ENCODE data around the gene NAE1.

The NAE1 gene

DNA sequence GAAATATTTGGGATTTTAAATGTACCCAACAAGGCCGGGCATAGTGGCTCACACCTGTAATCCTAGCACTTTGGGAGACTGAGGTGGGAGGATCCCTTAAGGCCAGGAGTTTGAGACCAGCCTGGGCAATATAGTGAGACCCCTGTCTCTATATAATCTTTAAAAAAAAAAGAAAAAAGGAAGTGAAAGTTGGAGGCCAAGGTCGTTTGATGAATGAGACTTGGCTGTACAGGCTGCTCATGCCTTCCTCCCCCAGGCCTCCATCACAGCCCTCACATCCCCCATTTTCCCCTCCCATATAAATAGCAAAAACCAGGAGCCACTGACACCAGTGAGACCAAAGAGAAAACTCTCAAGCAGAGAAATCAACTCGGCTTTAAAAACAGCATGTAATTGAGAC, 10.1 kb upstream of the NAE1 start:
- DNase-seq (ENCODE audit: low read depth) = no peak
- TF ChIP-seq, protein P1, sequence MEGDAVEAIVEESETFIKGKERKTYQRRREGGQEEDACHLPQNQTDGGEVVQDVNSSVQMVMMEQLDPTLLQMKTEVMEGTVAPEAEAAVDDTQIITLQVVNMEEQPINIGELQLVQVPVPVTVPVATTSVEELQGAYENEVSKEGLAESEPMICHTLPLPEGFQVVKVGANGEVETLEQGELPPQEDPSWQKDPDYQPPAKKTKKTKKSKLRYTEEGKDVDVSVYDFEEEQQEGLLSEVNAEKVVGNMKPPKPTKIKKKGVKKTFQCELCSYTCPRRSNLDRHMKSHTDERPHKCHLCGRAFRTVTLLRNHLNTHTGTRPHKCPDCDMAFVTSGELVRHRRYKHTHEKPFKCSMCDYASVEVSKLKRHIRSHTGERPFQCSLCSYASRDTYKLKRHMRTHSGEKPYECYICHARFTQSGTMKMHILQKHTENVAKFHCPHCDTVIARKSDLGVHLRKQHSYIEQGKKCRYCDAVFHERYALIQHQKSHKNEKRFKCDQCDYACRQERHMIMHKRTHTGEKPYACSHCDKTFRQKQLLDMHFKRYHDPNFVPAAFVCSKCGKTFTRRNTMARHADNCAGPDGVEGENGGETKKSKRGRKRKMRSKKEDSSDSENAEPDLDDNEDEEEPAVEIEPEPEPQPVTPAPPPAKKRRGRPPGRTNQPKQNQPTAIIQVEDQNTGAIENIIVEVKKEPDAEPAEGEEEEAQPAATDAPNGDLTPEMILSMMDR (IDR thresholded peaks at IDR 0.05; ENCODE audit: low read depth, low read length, missing control alignments) = no peak
- in situ Hi-C loops (cut with HindIII; ENCODE audit: low sequenced_read_pairs) = no loop called here
- H3K4me3 ChIP-seq (ENCODE audit: low read depth, low read length) = no peak overlapping the region

- TF ChIP-seq, protein P1 (IDR thresholded peaks at IDR 0.05; ENCODE audit: low read depth, low read length, missing control alignments) = no peak
- DNase-seq (ENCODE audit: low read depth) = no peak
- in situ Hi-C loops (cut with HindIII; ENCODE audit: low sequenced_read_pairs) = no loop called here
- H3K4me3 ChIP-seq (ENCODE audit: low read depth, low read length) = no peak overlapping the region
Measured at GRCh38 chr16:66834746-66835145, 4.0 kb upstream of the NAE1 start.

DNA sequence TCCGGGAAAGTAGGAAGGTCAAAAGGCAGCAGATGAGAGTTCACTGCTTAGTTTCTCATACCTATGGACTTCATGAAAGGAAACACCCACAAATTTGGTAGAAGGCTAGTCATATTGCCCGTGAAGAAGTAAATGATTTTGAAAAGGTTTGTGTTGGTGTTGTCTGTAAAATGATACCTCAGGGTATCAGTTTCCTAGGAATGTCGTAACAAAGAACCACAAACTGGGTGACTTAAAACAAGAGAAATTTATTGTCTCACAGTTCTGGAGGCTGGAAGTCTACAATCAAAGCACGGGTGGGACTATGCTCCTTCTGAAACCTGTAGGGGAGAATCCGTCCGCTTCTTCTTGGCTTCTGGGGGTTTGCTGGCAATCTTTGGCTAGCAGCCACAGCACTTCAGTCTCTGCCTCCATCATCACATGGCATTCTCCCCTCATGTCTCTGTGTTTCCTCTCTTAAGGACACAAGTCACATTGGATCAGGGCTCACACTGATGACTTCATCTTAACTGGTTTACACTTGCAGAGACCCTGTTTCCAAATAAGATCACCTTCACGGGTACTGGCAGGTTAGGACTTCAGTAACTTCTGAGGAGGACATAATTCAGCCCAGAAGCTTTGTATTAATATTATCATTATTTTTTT, 2.0 kb upstream of the NAE1 start:
- no peak overlapping the region for H3K4me3 ChIP-seq (ENCODE audit: low read depth, low read length)
- in situ Hi-C loops (cut with HindIII; ENCODE audit: low sequenced_read_pairs) = no loop called here
- DNase-seq (ENCODE audit: low read depth) = no peak
- TF ChIP-seq, protein P1 (IDR thresholded peaks at IDR 0.05; ENCODE audit: low read depth, low read length, missing control alignments) = no peak

GRCh38 chr16:66832190-66832589, 1.4 kb upstream of the NAE1 start:
- TF ChIP-seq, protein P1 (IDR thresholded peaks at IDR 0.05; ENCODE audit: low read depth, low read length, missing control alignments) = no peak
- no peak overlapping the region for H3K4me3 ChIP-seq (ENCODE audit: low read depth, low read length)
- in situ Hi-C loops (cut with HindIII; ENCODE audit: low sequenced_read_pairs) = no loop called here
- DNase-seq (ENCODE audit: low read depth) = no peak

GRCh38 chr16:66824006-66824405, 6.8 kb downstream of the NAE1 start:
- DNase-seq (ENCODE audit: low read depth) = no peak
- in situ Hi-C loops (cut with HindIII; ENCODE audit: low sequenced_read_pairs) = no loop called here
- no peak overlapping the region for H3K4me3 ChIP-seq (ENCODE audit: low read depth, low read length)
- TF ChIP-seq, protein P1 (IDR thresholded peaks at IDR 0.05; ENCODE audit: low read depth, low read length, missing control alignments) = no peak

DNA sequence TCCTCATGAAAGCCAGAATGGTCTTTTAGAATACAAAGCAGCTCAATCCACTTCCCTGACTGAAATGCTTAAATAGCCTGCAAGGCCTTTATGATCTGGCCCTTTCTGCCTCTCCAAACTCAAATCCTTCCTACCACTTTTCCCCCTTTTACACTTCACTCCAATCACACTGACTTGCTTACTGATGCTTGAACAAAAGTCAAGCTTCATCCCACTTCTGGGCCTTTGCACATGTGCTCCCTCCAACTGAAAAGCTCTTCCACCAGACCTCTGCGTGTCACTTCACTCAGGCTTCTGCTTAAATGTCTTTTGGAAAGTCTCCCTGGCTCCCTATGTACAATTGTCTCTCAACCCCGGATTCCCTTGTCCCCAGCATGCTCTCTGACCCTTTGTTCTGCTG, 16.0 kb downstream of the NAE1 start:
- no peak overlapping the region for H3K4me3 ChIP-seq (ENCODE audit: low read depth, low read length)
- TF ChIP-seq, protein P1 (IDR thresholded peaks at IDR 0.05; ENCODE audit: low read depth, low read length, missing control alignments) = no peak
- DNase-seq (ENCODE audit: low read depth) = no peak
- in situ Hi-C loops (cut with HindIII; ENCODE audit: low sequenced_read_pairs) = no loop called here
